RWPE1 (cell line): Measurements from ENCODE around the gene PXDN.
"Not testable (repeated sequence)": the region's sequence is repeated elsewhere in the genome, so short reads cannot be mapped to it uniquely, and the experiment has no call there.

ENCODE experiments used
- CTCF ChIA-PET: fragments of 350-600 bp; sonication (Branson Sonifier 250); formaldehyde crosslinking; extraction: SDS; loops from one replicate; lab custom pipeline; 2021; lab: Yijun Ruan, JAX
- POLR2A ChIA-PET: fragments of 400-600 bp; formaldehyde crosslinking; extraction: SDS; loops from one replicate; lab custom pipeline; 2020; ENCODE audit warnings: antibody characterized with exemption; ENCODE audit not compliant: low non-redundant PET; lab: Yijun Ruan, JAX
- DNase-seq: peaks from one replicate; pipeline ENCODE4 v3.0.0; 2012; ENCODE audit warnings: low spot score
- H3K27ac ChIP-seq: fragments of 450-650 bp; 2 replicates; pipeline ENCODE4 v1.5.1; 2017
- TF ChIP-seq, protein P1 (sequence below): fragments of 450-650 bp; conservative IDR thresholded peaks from 2 replicates; pipeline ENCODE4 v1.5.1; 2017; ENCODE audit warnings: low read depth, mild to moderate bottlenecking

The PXDN gene

DNA sequence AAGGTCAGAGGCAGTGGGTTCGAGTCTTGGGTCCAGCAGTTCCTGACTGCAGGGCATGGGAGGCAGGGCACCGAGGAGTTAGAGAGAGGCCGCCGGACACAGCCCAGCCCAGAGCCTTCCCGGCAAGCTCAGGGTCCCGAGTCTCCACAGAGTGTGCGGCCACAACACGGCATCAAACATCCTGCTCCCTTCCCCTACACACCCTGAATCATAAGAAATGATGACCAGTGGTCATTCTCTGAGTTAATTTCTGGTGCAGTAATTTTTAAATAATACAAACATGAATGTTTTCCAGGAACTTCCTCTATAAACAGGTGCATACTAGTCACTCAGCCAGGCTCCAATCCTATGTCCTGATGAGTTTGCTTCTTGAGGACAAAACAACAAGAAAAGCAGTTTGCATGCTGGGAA lies 118.0 kb downstream of the PXDN start:
- DNase-seq: no peak
- TF ChIP-seq, protein P1, sequence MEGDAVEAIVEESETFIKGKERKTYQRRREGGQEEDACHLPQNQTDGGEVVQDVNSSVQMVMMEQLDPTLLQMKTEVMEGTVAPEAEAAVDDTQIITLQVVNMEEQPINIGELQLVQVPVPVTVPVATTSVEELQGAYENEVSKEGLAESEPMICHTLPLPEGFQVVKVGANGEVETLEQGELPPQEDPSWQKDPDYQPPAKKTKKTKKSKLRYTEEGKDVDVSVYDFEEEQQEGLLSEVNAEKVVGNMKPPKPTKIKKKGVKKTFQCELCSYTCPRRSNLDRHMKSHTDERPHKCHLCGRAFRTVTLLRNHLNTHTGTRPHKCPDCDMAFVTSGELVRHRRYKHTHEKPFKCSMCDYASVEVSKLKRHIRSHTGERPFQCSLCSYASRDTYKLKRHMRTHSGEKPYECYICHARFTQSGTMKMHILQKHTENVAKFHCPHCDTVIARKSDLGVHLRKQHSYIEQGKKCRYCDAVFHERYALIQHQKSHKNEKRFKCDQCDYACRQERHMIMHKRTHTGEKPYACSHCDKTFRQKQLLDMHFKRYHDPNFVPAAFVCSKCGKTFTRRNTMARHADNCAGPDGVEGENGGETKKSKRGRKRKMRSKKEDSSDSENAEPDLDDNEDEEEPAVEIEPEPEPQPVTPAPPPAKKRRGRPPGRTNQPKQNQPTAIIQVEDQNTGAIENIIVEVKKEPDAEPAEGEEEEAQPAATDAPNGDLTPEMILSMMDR: no peak
- CTCF ChIA-PET: interaction anchor here (1.8 kb wide), 1 partner anchor 125 kb away, joined by 5 read pairs; no protein-coding TSS in a partner anchor
- POLR2A ChIA-PET: no interaction called here
- H3K27ac ChIP-seq: peak overlapping the region; percentile 93

DNA sequence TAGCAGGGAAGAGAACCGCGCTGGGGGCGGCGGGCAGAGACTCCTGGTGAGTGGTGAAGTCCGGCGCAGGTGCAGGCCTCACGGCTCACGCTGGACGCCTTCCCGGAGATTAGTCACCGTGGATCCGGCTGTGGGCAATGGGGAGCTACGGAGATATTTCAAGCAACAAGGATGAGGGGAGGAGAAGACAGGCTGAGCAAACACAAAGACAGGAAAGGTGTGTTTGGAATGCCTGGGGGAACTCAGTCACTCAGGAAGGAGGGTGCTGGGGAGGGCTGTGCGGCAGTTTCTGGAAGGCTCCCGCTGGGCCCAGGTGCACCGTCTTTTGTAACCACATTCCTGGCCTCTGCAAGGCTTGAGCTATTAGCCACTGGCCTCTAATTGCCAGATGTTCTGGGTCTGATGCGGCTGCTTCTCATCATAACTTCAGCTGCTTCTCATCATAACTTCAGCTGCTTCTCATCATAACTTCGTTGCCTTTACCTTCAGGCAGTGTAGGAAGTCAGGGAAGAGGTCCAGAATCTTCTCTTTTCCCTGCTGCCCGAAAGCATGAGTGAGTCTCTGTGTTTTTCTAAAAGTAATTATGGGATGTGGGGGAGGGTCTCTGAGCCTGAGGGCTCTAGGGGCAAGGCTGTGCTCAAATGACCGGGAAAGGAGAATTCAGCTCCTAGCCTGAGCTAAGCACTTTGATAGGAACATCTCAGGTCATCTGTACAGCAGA lies 118.9 kb downstream of the PXDN start:
- TF ChIP-seq, protein P1: no peak
- H3K27ac ChIP-seq: peak overlapping the region; percentile 93
- POLR2A ChIA-PET: no interaction called here
- CTCF ChIA-PET: interaction anchor here (1.8 kb wide), 1 partner anchor 125 kb away, joined by 5 read pairs; no protein-coding TSS in a partner anchor
- DNase-seq: peak; percentile 96

DNA sequence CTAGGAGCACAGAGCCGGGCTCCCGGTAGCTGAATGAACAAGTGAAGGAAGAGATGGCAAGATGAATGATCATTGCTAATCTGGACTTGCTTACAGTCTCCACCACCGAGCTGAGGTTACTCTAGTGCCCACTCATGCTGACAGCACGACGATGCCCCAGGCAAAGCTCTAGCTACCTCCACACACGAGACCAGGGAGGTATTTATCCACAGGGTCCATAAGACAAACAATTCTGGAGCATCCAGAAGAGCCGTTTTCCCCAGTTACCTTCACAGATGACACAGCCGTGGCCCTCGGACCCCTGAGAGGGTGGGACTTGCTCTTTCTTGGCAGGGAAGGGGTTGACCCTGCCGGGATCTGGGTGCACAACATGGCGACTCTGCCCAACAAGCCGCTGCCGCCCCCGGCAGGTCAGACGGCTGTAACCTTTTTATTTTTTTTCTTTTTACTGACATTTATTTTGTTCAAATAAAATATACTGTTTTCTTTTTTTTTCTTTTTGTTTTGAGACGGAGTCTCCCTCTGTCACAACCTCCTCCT lies 120.3 kb downstream of the PXDN start:
- peak overlapping the region; percentile 93 for H3K27ac ChIP-seq
- TF ChIP-seq, protein P1: no peak
- no peak for DNase-seq
- POLR2A ChIA-PET: no interaction called here
- CTCF ChIA-PET: no interaction called here

DNA sequence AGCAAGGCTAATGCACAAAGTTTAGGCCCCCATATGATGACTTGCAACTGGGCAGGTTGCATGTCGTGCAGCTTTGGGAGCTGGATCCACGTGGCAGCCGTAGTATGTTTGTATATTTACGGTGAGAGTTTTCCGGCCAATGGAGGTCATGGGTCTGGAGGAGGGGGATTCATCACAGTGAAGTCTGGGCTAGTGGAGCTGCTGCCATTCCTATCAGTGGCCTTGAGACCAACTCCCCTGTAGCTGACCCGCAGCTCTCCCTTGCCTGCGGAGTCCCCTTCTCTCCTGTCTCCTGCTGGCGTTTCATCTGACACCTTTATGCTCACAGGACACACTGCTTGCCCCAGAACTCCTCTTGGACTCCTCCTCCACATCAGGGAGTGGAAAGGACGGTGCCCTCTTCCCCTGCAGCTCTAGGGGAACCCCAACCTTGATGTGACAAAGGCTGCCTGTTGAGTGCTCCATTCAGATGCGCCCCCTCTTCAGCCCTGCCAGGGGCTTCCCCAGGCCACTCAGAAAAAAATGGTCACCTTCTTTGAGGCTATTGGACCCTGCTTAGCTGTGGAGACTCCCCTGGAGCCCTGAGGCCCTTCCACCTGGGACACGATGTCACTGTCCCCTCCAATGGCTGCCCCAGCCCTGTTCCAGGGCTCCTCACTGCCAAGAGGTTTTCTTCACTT lies 121.7 kb downstream of the PXDN start:
- 0 out of 2 replicates have a peak overlapping the region, but pooled peaks have one; percentile 4 for H3K27ac ChIP-seq
- ChIA-PET POLR2A (no interaction called here), CTCF (no interaction called here)
- TF ChIP-seq, protein P1: no peak
- no peak for DNase-seq

DNA sequence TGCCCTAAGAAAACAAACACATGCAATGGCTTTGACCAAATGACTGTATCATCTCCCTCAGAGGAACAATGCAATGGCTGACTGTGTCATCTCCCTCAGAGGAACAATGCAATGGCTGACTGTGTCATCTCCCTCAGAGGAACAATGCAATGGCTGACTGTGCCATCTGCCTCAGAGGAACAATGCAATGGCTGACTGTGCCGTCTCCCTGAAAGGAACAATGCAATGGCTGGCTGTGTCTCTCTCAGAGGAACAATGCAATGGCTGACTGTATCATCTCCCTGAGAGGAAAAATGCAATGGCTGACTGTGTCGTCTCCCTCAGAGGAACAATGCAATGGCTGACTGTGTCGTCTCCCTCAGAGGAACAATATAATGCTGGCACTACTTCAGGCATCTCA lies 122.3 kb downstream of the PXDN start:
- H3K27ac ChIP-seq, CTCF ChIA-PET, POLR2A ChIA-PET, DNase-seq: not testable (repeated sequence)

DNA sequence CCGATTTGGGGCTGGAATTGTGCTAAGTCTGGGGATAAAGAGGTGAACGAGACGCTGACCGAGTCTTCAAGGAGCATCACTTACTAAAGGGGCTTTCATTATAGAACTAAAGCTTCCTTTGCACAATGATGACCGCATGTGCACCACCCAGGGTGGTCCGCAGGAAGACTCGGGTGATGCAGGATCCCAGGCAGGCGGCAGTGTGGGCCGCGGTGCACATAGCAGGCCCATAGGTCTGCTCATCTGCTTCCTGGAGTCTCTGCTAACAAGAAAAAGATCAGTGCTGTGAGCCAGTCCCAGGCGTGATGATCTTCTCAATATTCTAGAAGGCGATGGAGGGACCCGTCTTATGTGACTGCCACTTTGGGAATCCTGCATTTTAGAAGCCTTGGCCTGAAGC lies 122.8 kb downstream of the PXDN start:
- no peak overlapping the region for H3K27ac ChIP-seq
- ChIA-PET POLR2A (no interaction called here), CTCF (no interaction called here)
- TF ChIP-seq, protein P1: no peak
- DNase-seq: no peak
